SIG-M5 (cell line): Measurements from ENCODE around the gene SORCS1.

Experiments used
- DNase-seq: peaks from one replicate; lab custom pipeline; 2025; lab: John Stamatoyannopoulos, UW

Gene SORCS1

DNA sequence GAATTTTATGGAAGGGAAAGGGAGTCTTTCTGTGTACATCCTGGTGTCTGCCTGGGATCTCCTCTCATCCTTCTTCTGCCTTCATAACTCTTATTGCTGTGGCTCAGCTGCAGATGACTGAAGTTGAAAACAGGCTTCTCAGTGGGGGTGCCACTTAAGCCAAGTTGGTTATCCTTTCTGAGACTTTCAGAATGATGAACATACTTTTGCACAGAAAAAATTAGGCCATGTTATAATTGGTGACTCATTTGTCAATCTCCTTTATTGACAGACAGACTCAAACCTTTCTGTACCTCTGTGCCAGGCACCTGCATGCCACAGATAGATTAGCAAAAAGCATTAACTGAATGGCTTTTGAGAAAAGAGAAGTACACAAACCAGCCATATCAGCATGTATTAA, 430.3 kb downstream of the SORCS1 start:
- no peak for DNase-seq

DNA sequence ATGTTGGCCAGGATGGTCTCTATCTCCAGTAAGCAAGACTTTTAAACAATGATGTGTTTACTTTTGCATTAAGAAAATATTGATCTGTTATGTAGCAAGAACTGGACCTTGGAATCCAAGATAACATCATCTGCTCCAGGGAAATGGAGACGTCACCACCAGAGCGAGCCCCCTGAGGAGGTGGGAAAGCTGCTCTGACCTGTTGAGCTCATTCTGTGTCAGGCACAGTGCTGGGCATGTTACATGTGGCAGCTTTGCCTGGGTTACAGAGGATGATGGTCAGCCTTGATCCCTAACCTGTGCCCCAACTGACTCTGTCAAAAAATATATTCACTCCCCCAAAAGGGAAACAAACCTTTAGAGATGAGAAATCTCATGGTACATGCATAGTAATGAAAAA, 436.3 kb downstream of the SORCS1 start:
- DNase-seq: no peak

GRCh38 chr10:106727170-106727569, 437.3 kb downstream of the SORCS1 start:
- DNase-seq: no peak

GRCh38 chr10:106722524-106722923, 442.0 kb downstream of the SORCS1 start:
- no peak for DNase-seq

- DNase-seq: no peak
These were observed 443.8 kb downstream of the SORCS1 start for GRCh38 chr10:106720683-106721082.

- DNase-seq: no peak
These were observed 448.1 kb downstream of the SORCS1 start for GRCh38 chr10:106716381-106716780.

DNA sequence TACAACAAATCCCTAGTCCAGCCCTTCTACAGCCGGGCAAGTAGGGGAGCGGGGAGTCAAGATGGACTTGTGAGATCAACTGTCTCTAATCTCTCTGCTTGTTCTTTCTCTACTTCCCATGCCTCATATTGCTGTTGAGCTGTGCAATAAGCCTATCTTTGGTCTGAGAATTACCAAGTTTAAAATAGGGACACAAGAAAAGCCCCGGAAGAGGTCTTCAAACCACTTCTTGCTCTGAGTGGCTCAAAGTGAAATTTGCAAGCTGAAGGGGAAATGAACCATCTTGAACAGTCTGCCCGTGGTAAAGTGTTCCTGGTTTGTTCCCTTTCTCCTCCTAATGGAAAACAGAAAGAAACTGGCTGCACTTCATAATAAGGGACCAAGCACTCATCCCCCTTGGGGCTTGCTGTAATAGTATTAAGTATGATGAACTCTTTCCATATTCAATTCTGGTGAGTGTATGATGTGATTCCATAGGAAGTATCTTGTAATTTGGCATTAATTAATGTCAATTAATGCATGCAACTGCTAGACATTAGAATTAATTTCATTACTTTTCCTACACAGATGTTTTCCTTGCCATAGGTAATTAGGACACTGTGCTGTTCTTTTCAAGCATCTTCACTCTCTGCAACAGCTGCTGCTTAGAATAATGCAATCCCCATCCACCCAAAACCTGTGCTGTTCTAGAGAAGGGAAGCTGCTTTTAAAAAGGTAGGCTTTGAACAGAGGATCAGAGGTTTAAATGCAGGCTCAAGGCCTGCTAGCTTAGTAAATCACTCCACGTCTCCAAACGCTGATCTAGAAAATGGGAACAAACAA, 449.6 kb downstream of the SORCS1 start:
- DNase-seq: no peak

- no peak for DNase-seq
These were observed 450.7 kb downstream of the SORCS1 start for GRCh38 chr10:106713846-106714245.

GRCh38 chr10:106712988-106713387, 451.5 kb downstream of the SORCS1 start:
- DNase-seq: no peak

DNA sequence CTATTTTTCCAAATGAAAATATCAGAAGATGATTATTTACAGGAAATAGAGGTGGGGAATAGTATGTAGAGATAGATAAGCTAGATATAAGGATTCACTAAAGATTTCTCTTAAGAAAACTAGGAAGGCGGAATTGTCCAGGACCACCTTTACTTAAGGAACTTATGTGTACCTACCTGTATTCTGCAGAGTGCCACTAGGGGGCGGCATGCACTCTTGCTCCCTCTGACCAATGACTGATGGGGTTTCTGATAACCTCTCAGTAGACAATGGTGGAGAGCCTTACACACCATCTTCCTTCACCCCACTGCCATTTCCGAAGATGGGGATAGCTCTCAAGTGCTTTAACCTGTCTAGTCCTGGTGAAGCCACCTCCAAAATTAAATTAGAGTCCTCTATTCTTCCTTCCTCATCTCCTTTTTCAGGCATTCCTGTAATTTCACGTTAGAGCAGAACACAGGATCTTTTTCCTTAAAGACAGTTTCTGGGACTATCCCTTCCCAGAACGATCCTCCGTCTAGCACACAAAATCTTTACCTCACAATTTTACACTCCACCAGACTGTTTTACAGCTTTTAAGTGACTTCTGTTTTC, 453.1 kb downstream of the SORCS1 start:
- no peak for DNase-seq

DNA sequence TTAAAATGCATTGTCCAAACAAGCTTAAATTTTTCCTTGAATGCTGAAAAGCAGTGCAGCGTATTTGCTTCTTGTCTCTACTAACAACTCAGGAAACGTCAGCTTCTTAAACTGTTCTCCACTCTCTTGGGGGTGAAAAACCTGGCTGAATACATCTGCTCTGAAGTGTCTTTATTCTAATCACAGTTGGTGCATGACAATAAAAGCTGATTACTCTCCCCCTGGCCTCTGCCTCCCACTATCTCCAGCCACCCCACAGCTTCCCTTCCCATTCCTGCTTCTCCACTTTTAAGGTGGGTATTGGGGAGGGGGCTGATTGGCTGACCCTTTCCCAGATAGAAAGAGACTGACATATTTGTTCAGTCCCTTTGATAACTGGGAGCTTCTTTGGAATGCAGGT, 456.0 kb downstream of the SORCS1 start:
- DNase-seq: no peak

GRCh38 chr10:106707657-106708056, 456.8 kb downstream of the SORCS1 start:
- no peak for DNase-seq

DNA sequence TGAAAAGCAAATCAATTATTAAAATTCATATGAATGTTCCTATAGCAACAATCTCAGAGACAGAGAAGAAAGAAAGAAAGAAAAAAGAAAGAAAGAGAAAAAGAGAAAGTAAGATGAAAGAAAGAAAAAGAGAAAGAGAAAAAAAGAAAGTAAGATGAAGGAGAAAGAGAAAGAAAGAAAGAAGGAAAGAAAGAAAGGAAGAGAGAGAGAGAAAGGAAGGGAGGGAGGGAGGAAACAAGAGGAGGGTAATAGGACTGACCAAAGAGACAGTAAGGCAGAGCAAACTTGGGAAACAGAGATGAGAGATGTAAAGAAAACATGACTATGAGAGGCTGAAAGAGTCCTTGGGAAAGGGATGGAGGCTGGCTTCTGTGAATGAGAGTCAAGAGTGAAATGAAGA, 458.4 kb downstream of the SORCS1 start:
- DNase-seq: no peak

DNA sequence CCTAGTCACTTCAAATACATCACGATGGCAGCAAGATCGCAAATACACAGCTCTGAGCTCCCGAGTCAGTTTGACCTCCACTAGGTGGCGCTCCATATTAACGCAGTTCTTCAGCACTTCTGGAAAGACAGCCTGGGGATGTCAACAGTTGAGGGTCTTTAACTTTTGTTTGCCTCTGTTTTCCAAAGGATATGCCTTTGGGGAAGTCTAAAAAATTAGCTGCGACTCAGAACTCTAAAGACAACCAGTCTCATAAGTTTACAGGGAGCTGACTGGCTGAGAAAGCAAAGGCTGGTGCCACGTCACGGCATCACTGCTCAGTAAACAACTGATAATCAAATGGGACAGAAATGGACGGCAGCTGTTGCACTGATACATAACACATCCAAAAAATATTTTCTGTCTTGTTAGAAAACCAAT, 458.8 kb downstream of the SORCS1 start:
- DNase-seq: no peak

GRCh38 chr10:106696239-106696638, 468.3 kb downstream of the SORCS1 start:
- no peak for DNase-seq

GRCh38 chr10:106694696-106695095, 469.8 kb downstream of the SORCS1 start:
- no peak for DNase-seq

DNA sequence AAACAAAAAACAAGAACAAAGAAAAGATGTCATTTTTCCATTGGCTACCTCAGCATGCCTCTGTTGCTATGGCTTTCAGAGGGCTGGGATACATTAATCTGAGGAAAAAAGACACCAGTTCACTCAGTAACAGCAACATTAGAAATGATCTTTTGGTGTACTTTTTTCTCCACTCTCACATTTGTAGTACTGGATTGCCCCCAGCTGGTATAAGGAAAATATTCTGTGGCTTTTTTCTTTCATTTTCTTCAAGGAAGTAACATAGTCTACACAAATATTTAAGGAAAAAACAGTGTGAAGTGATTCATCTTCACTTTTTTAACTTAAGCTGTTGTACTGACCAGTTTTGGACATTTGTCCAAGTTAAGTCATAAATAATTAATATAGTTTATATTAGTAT, 482.3 kb downstream of the SORCS1 start:
- no peak for DNase-seq

DNA sequence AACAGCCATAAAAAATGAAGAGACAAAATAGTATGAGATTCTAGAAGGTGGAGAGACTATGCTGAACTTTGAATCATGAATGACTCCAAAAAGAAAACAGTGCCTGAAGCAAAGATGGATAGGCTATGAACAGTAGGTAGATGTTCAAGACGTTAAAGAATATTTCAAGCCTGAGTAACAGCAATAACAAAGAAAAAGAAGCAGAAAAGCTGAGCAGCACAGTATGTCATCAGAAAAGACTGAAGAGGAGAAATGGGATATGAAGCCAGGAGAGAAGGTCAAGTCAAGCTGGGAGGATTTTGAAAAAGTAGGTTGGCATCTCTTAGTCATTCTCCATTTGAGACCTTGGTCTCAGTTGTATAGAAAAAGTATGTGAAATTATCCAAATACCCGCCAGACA, 484.4 kb downstream of the SORCS1 start:
- no peak for DNase-seq

GRCh38 chr10:106679314-106679713, 485.2 kb downstream of the SORCS1 start:
- DNase-seq: no peak

GRCh38 chr10:106672517-106673175, 491.9 kb downstream of the SORCS1 start:
- no peak for DNase-seq

DNA sequence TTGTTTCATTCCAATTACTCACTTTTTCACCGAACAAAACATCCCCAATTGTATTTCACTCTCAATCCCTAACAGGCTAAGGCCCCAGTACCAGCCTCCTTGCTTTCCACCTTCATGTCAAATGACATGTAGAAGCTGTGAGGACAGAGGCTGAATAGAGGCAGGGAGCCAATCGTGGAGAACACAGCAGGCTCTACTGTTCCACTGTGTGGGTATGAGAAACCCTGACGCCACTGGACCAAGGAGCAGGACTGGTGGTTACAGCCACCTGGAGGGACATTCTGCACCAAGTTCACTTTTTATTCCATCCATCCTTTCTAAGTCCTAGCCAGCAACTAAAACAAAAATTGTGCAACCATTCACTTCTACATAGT, 502.8 kb downstream of the SORCS1 start:
- DNase-seq: no peak

DNA sequence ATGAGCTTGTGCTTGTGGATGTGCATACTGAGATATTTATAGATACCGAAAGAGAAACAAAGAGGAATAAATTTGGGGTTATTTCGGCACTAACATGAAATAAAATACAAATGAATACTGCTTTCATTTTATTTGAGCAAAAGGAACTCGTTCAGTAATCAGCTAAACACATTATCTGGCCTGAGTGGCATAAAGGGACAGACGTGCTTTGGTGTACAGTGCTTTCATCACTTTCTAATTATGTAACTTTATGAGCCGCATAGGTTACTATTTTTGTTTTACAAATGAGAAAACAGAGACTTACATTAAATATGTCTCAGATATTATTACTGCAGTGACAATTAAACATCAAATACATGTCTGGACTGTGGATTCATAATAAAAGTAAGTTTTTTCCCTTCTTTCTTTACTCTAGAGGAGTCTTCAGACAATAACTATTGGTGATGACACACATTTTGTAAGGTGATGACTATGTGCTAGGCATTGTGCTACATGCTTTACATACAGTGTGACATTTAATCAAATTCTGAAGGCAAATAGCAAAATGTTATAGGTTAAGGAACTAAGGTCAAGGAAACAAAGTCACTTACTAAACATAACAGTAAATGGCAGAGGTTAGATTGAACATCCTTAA, 503.3 kb downstream of the SORCS1 start:
- DNase-seq: no peak

DNA sequence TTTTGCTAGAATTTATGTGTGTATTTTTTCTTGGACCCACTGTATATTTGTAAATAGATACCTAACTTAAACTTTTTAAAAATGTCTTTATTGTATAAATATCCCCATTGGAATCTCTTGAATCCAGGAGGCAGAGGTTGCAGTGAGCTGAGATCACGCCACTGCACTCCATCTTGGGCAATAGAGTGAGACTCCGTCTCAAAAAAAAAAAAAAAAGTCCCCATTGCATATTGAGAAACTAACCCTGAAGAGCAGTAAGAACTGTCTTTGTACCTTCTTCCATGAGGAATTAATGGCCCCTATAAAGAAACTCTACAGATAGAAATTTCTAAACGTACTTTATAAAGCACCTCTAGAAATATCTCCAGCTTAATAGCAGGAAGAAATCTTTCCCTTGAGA, 504.0 kb downstream of the SORCS1 start:
- no peak for DNase-seq
